ENCODE measurements around the gene SMC1B. TPM values are rescaled to one million over a fixed set of nuclear protein-coding genes. Genes with fewer than 3 reads are reported as not detected.

The SMC1B gene
- total RNA-seq, 1 donor from 2014 or later: not detected

DNA sequence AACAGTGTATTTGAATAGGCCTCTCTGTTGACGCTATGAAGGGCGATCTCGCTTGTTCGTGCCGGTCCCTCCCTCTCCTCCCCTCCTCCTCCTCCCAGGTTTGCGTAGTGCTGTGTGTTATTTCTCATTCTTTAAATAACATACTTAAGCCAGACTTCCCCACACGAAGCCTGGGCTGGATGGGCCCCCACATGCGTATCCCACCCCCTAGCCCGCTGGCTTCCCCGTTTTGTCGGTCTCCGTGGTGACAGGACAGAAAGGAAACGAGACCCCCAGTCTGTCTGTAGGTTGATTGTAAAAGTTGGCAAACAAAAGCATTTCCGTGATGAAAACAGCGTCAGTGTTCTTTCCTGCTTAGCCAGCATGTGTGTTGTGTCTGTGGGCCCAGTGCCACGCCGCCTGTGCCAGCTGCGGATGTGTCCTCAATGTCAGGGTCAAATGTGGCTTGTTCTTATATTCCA is 76.4 kb downstream of the SMC1B start:
- TF ChIP-seq, protein P1, sequence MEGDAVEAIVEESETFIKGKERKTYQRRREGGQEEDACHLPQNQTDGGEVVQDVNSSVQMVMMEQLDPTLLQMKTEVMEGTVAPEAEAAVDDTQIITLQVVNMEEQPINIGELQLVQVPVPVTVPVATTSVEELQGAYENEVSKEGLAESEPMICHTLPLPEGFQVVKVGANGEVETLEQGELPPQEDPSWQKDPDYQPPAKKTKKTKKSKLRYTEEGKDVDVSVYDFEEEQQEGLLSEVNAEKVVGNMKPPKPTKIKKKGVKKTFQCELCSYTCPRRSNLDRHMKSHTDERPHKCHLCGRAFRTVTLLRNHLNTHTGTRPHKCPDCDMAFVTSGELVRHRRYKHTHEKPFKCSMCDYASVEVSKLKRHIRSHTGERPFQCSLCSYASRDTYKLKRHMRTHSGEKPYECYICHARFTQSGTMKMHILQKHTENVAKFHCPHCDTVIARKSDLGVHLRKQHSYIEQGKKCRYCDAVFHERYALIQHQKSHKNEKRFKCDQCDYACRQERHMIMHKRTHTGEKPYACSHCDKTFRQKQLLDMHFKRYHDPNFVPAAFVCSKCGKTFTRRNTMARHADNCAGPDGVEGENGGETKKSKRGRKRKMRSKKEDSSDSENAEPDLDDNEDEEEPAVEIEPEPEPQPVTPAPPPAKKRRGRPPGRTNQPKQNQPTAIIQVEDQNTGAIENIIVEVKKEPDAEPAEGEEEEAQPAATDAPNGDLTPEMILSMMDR (IDR thresholded peaks at IDR 0.05; ENCODE audit: insufficient read depth, low read length, severe bottlenecking): no peak
- FAIRE-seq (no peak), DNase-seq (ENCODE audit: low read depth) (peak; percentile 8)
- peaks cover 13% of the 10 kb centered on the region for H3K36me3 ChIP-seq (ENCODE audit: control insufficient read depth, insufficient read depth, low read length)
- no peak overlapping the region for H3K4me3 ChIP-seq (ENCODE audit: low read depth, low read length)
- H3K27me3 ChIP-seq (ENCODE audit: control insufficient read depth, insufficient read depth, low read length): no peaks in the 10 kb centered on the region

DNA sequence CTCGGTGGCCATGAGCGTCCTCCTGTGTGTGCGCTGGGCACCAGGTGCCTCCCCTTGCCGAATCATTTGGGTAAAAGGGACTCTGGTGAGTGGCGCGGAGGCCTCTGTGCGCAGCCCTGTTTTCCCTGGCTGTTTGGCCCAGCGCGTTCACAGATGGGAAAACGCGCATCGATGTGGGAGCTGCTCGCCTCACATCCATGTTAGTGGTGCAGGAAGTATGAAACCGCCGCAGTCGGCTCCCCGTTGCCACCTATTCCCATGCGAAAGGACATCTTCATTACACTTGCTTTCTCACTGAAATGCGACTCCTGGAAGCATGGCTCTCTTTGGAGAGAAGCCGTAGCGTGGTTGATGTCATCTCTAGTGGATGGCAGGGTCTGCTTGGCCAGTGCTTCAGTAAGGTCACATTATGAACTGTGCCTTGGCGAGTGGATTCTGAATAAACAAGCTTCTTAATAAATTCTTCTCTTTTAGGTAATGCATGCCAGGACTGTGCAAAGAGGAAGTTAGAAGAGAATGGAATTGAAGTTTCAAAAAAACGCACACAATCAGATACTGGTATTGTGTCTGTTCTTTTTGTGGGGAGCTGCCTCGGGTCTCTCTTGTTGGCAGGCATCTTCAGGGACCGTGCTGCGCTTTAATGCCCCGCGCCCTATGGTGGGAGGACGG is 77.4 kb downstream of the SMC1B start:
- H3K36me3 ChIP-seq (ENCODE audit: control insufficient read depth, insufficient read depth, low read length): peaks cover 13% of the 10 kb centered on the region
- TF ChIP-seq, protein P1 (IDR thresholded peaks at IDR 0.05; ENCODE audit: insufficient read depth, low read length, severe bottlenecking): no peak
- no peak for FAIRE-seq
- DNase-seq (ENCODE audit: low read depth): no peak
- H3K27me3 ChIP-seq (ENCODE audit: control insufficient read depth, insufficient read depth, low read length): no peaks in the 10 kb centered on the region
- H3K4me3 ChIP-seq (ENCODE audit: low read depth, low read length): no peak overlapping the region

DNA sequence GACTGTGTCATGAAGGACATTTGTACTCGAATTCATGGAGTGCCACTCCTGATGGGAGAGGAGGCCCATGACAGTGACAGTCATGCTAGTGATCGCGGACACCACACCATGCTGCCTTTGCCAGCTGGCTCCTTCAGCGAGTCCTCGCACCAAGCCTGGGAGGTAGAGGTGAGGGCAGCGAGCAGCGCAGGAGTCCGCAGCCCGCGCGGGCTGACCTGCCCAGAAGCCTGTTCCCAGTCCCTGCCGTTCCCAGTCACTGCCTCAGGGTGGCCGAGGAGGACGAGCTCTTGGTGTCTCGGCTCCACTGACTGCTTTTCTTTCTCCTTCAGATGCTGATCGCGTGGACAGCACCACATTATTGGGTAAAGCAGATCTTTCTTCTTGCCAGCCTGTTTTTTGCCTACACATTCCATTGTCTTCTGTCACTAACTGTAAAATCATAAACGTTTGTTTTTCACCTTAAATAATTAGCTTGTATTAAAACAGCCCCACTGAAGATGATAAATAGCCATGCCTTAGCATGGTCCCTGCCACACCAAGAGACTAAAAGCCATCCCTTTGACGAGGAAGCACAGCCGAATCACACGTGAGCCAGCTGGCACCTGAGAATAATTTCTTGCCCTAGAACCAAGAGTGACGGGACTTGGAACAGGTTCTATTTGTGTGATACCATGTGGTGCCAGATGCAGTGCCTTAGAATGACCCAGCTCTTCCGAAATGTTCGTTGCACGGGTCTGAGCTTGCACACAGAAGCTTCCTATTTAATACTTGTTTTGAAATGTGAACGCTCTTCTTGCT is 78.2 kb downstream of the SMC1B start:
- Histone ChIP-seq H3K4me3 (ENCODE audit: low read depth, low read length) (no peak overlapping the region), H3K36me3 (ENCODE audit: control insufficient read depth, insufficient read depth, low read length) (peaks cover 9% of the 10 kb centered on the region), H3K27me3 (ENCODE audit: control insufficient read depth, insufficient read depth, low read length) (no peaks in the 10 kb centered on the region)
- no peak for FAIRE-seq
- no peak for DNase-seq (ENCODE audit: low read depth)
- TF ChIP-seq, protein P1 (IDR thresholded peaks at IDR 0.05; ENCODE audit: insufficient read depth, low read length, severe bottlenecking): no peak

DNA sequence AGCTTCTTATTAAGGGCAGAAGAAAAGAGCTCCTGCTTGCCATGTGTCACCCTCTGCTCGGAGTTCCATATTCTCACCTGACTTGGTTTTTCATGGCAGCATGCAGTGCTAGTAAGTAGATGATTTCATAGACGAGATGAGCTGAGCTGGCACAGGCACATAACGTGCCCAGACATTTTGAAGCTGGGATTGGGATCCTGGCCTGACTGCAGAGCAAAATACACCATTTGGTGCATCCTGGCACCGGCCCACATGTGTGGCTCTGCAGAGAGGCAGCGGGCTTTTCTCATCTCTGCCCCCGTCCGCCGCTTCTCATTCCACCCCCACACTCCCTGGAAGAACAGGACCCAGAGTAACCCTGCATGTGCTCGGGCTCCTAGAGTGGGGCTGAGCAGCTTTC is 78.9 kb downstream of the SMC1B start:
- Histone ChIP-seq H3K4me3 (ENCODE audit: low read depth, low read length) (no peak overlapping the region), H3K36me3 (ENCODE audit: control insufficient read depth, insufficient read depth, low read length) (peaks cover 7% of the 10 kb centered on the region), H3K27me3 (ENCODE audit: control insufficient read depth, insufficient read depth, low read length) (no peaks in the 10 kb centered on the region)
- TF ChIP-seq, protein P1 (IDR thresholded peaks at IDR 0.05; ENCODE audit: insufficient read depth, low read length, severe bottlenecking): no peak
- FAIRE-seq (peak; percentile 18), DNase-seq (ENCODE audit: low read depth) (peak; percentile 68)

GRCh38 chr22:45334068-45334467 is 79.3 kb downstream of the SMC1B start:
- TF ChIP-seq, protein P1 (IDR thresholded peaks at IDR 0.05; ENCODE audit: insufficient read depth, low read length, severe bottlenecking): no peak
- Histone ChIP-seq H3K36me3 (ENCODE audit: control insufficient read depth, insufficient read depth, low read length) (peaks cover 8% of the 10 kb centered on the region), H3K4me3 (ENCODE audit: low read depth, low read length) (no peak overlapping the region), H3K27me3 (ENCODE audit: control insufficient read depth, insufficient read depth, low read length) (no peaks in the 10 kb centered on the region)
- FAIRE-seq (peak; percentile 50), DNase-seq (ENCODE audit: low read depth) (peak; percentile 91)

All from bronchial epithelial cell (primary cell).